Anterior cingulate cortex (tissue), 58 donors: ENCODE measurements around the gene TTLL11.
"Not testable (repeated sequence)": the region's sequence is repeated elsewhere in the genome, so short reads cannot be mapped to it uniquely, and the experiment has no call there.

Source experiments
- DNase-seq, 58 donors: peaks; one replicate each; lab custom pipeline; 2025; lab: John Stamatoyannopoulos, UW

TTLL11 gene

DNA sequence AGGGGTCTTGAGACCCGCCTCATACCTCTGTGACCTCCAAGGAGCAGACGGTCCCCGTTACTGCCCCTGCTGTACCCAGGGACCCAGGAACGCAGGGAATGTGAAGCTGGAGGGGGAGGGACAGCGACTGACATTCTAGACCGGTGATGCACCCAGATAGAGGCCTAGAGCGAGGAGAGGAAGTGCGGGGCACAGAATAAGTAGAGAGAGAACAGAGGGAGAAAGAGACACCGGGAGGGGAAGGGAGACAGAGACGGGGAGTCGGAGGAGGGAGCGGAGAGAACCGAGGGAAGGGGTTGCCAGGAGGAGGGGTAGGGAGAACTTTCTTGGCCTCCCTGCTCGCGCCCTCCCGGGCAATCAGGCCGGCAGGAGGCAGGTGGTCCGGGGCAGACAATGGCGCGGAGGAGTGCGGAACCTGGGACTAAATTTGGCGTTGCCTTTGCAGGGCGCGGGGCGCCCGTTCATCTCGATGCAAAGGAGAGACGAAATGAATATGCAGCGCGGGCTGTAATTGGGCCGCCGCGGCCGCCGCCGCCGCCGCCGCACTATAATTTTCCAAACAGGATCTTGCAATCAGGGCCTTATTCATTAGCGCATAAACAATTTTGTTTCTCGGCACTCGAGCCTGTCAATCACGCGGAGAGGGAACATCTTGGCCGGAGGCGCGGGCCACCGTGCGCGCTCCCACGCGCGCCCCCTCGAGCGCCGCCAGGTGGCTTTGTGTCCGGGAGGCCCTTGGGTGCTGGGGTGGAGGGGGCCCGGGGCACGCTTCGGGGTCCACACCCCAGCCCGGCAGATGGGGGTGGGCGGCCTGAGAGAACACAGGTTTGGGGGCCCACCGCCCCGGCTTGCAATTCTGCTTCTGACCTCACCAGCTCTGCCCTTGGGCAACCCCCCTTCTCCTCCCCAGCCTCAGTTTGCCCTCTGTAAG is 33.5 kb upstream of the TTLL11 start:
- DNase-seq, result peak in 24 of 58 donors; percentile 20 to 57 (median 36)

GRCh38 chr9:122125509-122126330 is 32.6 kb upstream of the TTLL11 start:
- DNase-seq, result no peak

DNA sequence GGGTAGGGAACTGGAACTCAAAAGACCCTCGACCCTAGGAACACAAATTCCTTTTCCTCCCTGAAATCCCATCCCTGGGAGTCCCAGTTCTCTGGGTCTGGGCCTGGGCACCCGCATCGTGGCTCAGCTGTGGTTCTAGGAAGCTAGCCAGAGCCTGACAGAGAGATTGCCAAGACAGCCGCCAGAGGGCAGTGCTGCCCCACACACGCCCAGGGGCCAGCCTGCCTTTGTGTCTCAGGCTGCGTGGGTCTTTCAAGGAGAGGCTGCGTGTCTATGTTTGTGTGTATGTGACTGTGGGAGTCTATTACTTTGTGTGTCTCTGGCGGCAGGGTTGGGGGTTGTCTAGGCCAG is 32.0 kb upstream of the TTLL11 start:
- DNase-seq, result peak; percentile 15 to 94 (median 80)

DNA sequence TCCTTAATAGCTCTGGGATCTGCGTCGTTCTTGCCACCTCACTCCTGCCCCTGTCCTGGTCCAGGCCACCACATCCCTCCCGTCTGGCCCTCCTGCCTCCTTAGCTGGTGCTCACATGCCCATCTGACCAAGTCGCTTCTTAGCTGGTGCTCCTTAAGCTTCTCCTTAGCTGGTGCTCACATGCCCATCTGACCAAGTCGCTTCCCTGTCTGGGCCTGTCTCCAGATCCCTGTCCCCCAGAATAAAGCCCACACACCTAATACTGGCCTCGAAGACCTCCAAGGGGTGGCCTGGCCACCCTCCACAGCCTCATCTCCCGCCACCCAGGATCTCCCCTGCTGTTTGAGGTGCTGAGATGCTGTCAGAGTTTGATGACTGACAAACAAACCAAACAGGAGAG is 31.4 kb upstream of the TTLL11 start:
- no peak for DNase-seq

GRCh38 chr9:122124048-122124447 is 30.9 kb upstream of the TTLL11 start:
- DNase-seq, result no peak

- DNase-seq, result peak in 47 of 58 donors; percentile 23 to 83 (median 52)
Observed at GRCh38 chr9:122122903-122123632, 30.0 kb upstream of the TTLL11 start.

GRCh38 chr9:122122468-122122867 is 29.4 kb upstream of the TTLL11 start:
- no peak for DNase-seq

DNA sequence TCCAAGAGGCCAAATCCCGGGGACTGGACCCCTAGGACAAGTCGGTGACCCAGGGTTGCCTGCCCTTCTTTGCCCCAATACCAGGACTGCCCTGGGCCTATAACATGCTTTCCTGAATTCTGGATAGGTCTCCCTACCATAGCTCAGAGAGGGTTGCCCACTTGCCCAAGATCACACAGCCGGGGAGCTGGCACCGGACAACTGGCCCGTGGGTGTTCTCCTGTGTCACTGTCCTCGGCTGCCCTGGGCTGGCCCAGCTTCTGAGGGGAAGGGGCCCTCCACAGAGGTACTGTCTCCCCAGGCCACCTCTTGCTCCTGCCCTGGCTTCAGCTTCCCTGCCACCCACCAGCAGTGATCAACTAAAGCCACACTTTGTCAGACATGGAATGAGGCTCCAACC is 28.8 kb upstream of the TTLL11 start:
- DNase-seq, result no peak

GRCh38 chr9:122121391-122121790 is 28.3 kb upstream of the TTLL11 start:
- no peak for DNase-seq

- DNase-seq, result no peak
Observed at GRCh38 chr9:122120316-122121071, 27.4 kb upstream of the TTLL11 start.

DNA sequence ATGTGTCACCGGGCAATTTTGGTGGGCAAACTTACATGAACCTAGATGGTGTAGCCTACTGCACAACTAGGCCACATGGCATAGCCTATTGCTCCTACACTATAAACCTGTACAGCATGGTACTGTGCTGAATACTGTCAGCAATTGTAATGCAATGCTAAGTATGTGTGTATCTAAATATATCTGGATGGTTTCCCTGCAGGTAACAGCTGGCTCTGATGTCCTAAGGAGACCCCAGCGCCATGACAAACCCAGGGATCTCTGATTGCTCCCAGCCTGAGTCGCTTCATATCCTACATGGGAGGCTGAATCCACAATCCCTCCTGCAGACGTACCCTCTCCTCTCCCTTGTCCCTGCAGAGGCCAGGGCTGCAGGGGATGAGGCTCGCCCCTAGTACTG is 26.6 kb upstream of the TTLL11 start:
- DNase-seq, result no peak

- DNase-seq, result no peak
Observed at GRCh38 chr9:122119166-122119521, 26.0 kb upstream of the TTLL11 start.

DNA sequence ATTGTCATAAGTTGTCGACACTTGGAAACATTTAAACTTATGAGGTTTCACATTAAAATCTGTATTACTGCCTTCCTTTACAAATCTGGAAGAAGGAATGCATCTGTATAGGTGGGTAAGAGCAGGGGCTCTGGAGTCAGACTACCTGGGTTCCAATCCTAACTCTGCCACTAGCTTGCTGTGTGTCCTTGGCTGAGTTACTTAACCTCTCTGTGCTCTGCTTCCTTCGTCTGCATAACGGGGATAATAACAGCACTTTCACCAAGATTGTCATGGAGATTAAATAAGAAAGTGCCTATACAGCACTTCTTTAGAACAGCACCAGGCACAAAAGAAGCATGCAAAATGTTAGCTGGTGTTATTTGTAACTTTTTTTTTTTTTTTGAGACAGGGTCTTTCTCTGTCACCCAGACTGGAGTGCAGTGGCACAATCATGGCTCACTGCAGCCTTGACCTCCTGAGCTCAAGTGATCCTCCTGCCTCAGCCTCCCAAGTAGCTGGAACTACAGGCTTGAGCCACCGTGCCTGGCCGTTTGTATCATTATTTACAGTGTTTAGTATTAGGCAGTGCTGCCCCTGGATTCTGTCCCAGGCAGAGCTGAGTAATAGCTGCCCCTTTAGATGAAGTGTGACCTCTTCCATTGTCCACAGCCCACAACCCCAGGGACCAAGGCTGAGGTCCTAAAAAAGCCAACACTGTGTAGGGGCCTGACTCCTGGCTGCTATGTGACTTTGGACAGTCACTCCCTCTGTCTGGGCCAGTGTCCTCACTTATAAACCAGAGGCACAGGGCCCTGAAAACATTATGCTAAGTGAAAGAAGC is 25.4 kb upstream of the TTLL11 start:
- DNase-seq, result no peak

DNA sequence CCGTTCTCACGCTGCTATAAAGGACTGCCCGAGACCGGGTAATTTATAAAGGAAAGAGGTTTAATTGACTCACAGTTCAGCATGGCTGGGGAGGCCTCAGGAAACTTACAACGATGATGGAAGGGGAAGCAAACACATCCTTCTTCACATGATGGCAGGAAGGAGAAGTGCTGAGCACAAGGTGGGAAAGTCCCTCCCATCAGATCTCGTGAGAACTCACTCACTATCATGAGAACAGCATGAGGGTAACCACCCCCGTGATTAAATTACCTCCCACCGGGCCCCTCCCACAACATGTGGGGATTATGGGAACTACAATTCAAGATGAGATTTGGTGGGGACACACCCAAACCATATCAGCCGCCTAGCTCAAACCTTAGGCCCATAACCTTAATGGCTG is 24.1 kb upstream of the TTLL11 start:
- DNase-seq, result not testable (repeated sequence)

- DNase-seq, result no peak
Observed at GRCh38 chr9:122116448-122117173, 23.5 kb upstream of the TTLL11 start.

DNA sequence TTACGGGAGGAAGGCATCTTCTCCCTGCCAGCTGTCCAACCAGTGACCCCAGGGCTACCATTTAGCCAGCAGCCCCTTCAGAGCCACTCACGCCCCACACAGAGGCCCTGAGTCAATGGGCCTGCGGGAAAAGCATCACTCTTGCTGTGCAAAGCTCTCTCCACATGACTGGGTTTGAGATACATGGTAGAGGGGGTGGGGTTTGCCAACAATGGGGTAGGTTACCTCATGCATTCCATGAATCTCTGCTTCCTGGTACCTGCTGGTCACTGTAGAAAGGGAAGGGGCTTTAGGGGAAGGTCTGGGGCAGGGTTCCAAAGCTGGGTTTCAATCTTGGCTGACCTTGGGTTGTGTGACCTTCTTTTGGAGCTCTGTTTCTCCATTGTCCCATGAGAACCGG is 22.9 kb upstream of the TTLL11 start:
- no peak for DNase-seq

GRCh38 chr9:122115176-122116035 is 22.3 kb upstream of the TTLL11 start:
- DNase-seq, result no peak

DNA sequence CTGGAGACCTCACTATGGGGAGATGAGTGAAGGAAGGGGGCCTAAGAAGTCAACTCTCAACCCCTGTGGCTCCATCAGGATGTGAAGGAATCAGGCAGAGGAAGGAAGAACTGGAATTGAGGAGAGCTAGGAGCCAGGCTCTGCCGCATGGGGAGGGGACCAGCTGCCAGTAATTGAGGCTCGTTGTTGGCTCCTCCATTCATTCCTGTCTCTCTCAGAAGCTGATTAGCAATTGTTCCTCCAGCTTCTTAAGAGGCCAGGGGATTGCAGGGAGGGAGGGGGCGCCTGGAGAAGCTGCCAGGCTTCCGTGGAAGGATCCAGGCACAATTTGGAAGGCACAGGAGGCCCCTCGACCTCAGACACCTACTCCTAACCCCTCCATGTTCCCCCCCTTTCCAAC is 20.5 kb upstream of the TTLL11 start:
- DNase-seq, result peak in 2 of 58 donors; percentile 16 to 21
